ENCODE measurements around the gene ZNF467.

ZNF467 gene

GRCh38 chr7:149773446-149774236, at the start of gene ZNF467:
TSS of gene ZNF467 (minus strand) at chr7:149773588. CDS start at chr7:149771032, 2,556 bp downstream.
- peak within 1 kb of the TSS; percentile 80 for H2AFZ ChIP-seq (ENCODE audit: low read depth)
- peaks cover 49% of the 10 kb centered on the region for H3K27me3 ChIP-seq (ENCODE audit: insufficient read depth, low read depth)
- no peaks in the 10 kb centered on the region for H3K79me2 ChIP-seq (ENCODE audit: insufficient read depth, low read depth)
- no peak within 1 kb of the TSS for H3K9ac ChIP-seq
- H3K4me1 ChIP-seq (ENCODE audit: low read depth, poor library complexity, severe bottlenecking), result peaks cover 9% of the 10 kb centered on the region
- H3K27ac ChIP-seq, result no peak within 1 kb of the TSS
- no peaks in the 10 kb centered on the region for H4K20me1 ChIP-seq (ENCODE audit: insufficient read depth)
- no peaks in the 10 kb centered on the region for H3K36me3 ChIP-seq (ENCODE audit: insufficient read depth)
- no peak for TF ChIP-seq CTCF (conservative IDR thresholded peaks at IDR 0.05; ENCODE audit: low read depth, low read length)
- peak within 1 kb of the TSS; percentile 67 for H3K4me2 ChIP-seq
- no peak within 1 kb of the TSS for H3K4me3 ChIP-seq (IDR thresholded peaks at IDR 0.05; ENCODE audit: insufficient read depth, low read depth, low read length)

DNA sequence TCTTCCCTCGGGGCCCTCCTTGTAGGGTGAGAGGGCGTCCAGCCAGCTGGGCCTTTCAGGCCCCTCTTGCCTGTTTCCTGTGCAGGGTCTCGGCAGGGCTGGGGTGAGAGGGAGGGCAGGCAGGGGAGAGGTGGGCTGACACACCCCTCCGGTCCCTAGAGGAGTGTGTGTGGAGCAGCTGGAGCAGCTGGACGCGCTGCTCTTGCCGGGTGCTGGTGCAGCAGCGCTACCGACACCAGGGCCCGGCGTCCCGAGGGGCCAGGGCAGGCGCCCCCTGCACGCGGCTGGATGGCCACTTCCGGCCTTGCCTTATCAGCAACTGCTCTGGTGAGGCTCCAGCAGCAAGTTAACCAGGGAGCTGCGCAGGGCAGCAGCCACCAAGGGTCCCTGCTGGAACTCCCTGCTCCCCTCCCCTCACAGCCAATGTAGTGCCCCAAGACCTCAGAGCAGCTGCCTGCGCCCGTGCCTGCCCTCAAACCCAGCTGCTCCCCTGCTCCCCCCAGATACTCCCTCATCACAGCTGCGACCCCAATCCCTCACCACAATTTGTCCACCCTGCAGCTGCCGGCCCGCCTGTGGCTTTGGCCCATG, 49.1 kb upstream of the ZNF467 start:
- Histone ChIP-seq H3K4me1 (ENCODE audit: low read depth, poor library complexity, severe bottlenecking) (no peaks in the 10 kb centered on the region), H3K27me3 (ENCODE audit: insufficient read depth, low read depth) (peaks cover 97% of the 10 kb centered on the region), H2AFZ (ENCODE audit: low read depth) (no peak overlapping the region), H3K36me3 (ENCODE audit: insufficient read depth) (no peaks in the 10 kb centered on the region), H3K79me2 (ENCODE audit: insufficient read depth, low read depth) (no peaks in the 10 kb centered on the region), H3K4me2 (no peak overlapping the region), H3K4me3 (IDR thresholded peaks at IDR 0.05; ENCODE audit: insufficient read depth, low read depth, low read length) (no peak overlapping the region), H4K20me1 (ENCODE audit: insufficient read depth) (no peaks in the 10 kb centered on the region), H3K27ac (no peak overlapping the region), H3K9ac (no peak overlapping the region)
- no peak for TF ChIP-seq CTCF (conservative IDR thresholded peaks at IDR 0.05; ENCODE audit: low read depth, low read length)

- no peak for TF ChIP-seq CTCF (conservative IDR thresholded peaks at IDR 0.05; ENCODE audit: low read depth, low read length)
- Histone ChIP-seq H3K4me2 (no peak overlapping the region), H3K27me3 (ENCODE audit: insufficient read depth, low read depth) (peaks cover 97% of the 10 kb centered on the region), H3K27ac (no peak overlapping the region), H3K4me1 (ENCODE audit: low read depth, poor library complexity, severe bottlenecking) (no peaks in the 10 kb centered on the region), H3K79me2 (ENCODE audit: insufficient read depth, low read depth) (no peaks in the 10 kb centered on the region), H3K4me3 (IDR thresholded peaks at IDR 0.05; ENCODE audit: insufficient read depth, low read depth, low read length) (no peak overlapping the region), H4K20me1 (ENCODE audit: insufficient read depth) (no peaks in the 10 kb centered on the region), H3K36me3 (ENCODE audit: insufficient read depth) (no peaks in the 10 kb centered on the region), H3K9ac (no peak overlapping the region), H2AFZ (ENCODE audit: low read depth) (no peak overlapping the region)
Observed at GRCh38 chr7:149821191-149822148, 48.1 kb upstream of the ZNF467 start.

- no peak overlapping the region for H3K4me2 ChIP-seq
- peaks cover 95% of the 10 kb centered on the region for H3K27me3 ChIP-seq (ENCODE audit: insufficient read depth, low read depth)
- no peaks in the 10 kb centered on the region for H3K79me2 ChIP-seq (ENCODE audit: insufficient read depth, low read depth)
Observed at GRCh38 chr7:149820622-149821190, 47.3 kb upstream of the ZNF467 start.

More at GRCh38 chr7:149820622-149821190, 47.3 kb upstream of the ZNF467 start:
- Histone ChIP-seq H3K9ac (no peak overlapping the region), H3K27ac (no peak overlapping the region), H3K36me3 (ENCODE audit: insufficient read depth) (no peaks in the 10 kb centered on the region), H2AFZ (ENCODE audit: low read depth) (no peak overlapping the region), H3K4me1 (ENCODE audit: low read depth, poor library complexity, severe bottlenecking) (no peaks in the 10 kb centered on the region), H3K4me3 (IDR thresholded peaks at IDR 0.05; ENCODE audit: insufficient read depth, low read depth, low read length) (no peak overlapping the region), H4K20me1 (ENCODE audit: insufficient read depth) (no peaks in the 10 kb centered on the region)
- no peak for TF ChIP-seq CTCF (conservative IDR thresholded peaks at IDR 0.05; ENCODE audit: low read depth, low read length)
